ENCODE data around the gene PNMA1. TPM values are rescaled to one million over a fixed set of nuclear protein-coding genes. Genes with fewer than 3 reads are reported as not detected.
"Not testable (repeated sequence)": the region's sequence is repeated elsewhere in the genome, so short reads cannot be mapped to it uniquely, and the experiment has no call there.

PNMA1 gene
- total RNA-seq, 1 experiment from 2014 or later = 24.6 TPM

- TF ChIP-seq ZNF274 (IDR thresholded peaks at IDR 0.05; ENCODE audit: low read depth, low read length) (no peak), EZH2phosphoT487 (IDR thresholded peaks at IDR 0.05; ENCODE audit: borderline replicate concordance) (no peak), CBX3 (IDR thresholded peaks at IDR 0.05; ENCODE audit: low read depth) (no peak), ATF3 (IDR thresholded peaks at IDR 0.05) (no peak), SRF (IDR thresholded peaks at IDR 0.05; ENCODE audit: low read depth) (no peak)
These were observed 3.4 kb downstream of the PNMA1 start (continued) for GRCh38 chr14:73710737-73711136.

GRCh38 chr14:73709904-73710469 is 4.2 kb downstream of the PNMA1 start:
- RAD21 ChIA-PET (ENCODE audit: low non-redundant PET in 1 of 2, low total read pairs in 2 of 2, uncharacterized antibody in 2 of 2, unreplicated experiment in 2 of 2) = no interaction called here
- CTCF ChIA-PET = no interaction called here
- Histone ChIP-seq H3K36me3 (ENCODE audit: control insufficient read depth in 1 of 2, insufficient read depth in 2 of 2, low read length in 2 of 2) (no peaks in the 10 kb centered on the region), H3K4me2 (ENCODE audit: low read length) (no peak overlapping the region), H3K27ac (ENCODE audit: low read depth, low read length) (no peak overlapping the region), H3K79me2 (ENCODE audit: insufficient read depth, low read length) (peaks cover 14% of the 10 kb centered on the region), H3K27me3 (ENCODE audit: insufficient read depth, low read length) (no peaks in the 10 kb centered on the region), H3K9me2 (ENCODE audit: insufficient read depth) (no peaks in the 10 kb centered on the region), H3K4me1 (ENCODE audit: control insufficient read depth in 1 of 2, insufficient read depth in 2 of 2, low read length in 2 of 2) (peaks cover 17 to 24% of the 10 kb centered on the region in 2 experiments), H3K9ac (ENCODE audit: low read length) (no peak overlapping the region), H3K4me3 (replicated peaks in 1 of 2; ENCODE audit: low read depth in 1 of 2, low read length in 2 of 2) (no peak overlapping the region), H4K20me1 (ENCODE audit: insufficient read depth) (no peaks in the 10 kb centered on the region), H2AFZ (ENCODE audit: low read depth, low read length, poor library complexity, severe bottlenecking) (no peak overlapping the region), H3K9me3 (ENCODE audit: control insufficient read depth in 1 of 2, insufficient read depth in 1 of 2, low read depth in 1 of 2, low read length in 2 of 2) (no peaks in the 10 kb centered on the region)
- ATAC-seq (no peak), DNase-seq (ENCODE audit: low read depth, low spot score) (no peak)
- intact Hi-C loops (cut with micrococcal nuclease) = no loop called here
- TF ChIP-seq EZH2phosphoT487 (IDR thresholded peaks at IDR 0.05; ENCODE audit: borderline replicate concordance) (no peak), SP1 (IDR thresholded peaks at IDR 0.05; ENCODE audit: low read depth) (no peak), POLR2AphosphoS5 (IDR thresholded peaks at IDR 0.05; ENCODE audit: low read depth, low read length) (no peak), YY1 (IDR thresholded peaks at IDR 0.05; ENCODE audit: extremely low read depth, insufficient replicate concordance, low read depth, low read length) (no peak)
- no TSS peak for BruUV-seq (replicated peaks)
- POLR2A ChIA-PET = no interaction called here

- intact Hi-C loops (cut with micrococcal nuclease); H3K9ac ChIP-seq (ENCODE audit: low read length); BruUV-seq (replicated peaks); H3K27me3 ChIP-seq (ENCODE audit: insufficient read depth, low read length); H3K4me3 ChIP-seq (replicated peaks in 1 of 2; ENCODE audit: low read depth in 1 of 2, low read length in 2 of 2); POLR2A ChIA-PET; RAD21 ChIA-PET (ENCODE audit: low non-redundant PET in 1 of 2, low total read pairs in 2 of 2, uncharacterized antibody in 2 of 2, unreplicated experiment in 2 of 2); H3K4me1 ChIP-seq (ENCODE audit: control insufficient read depth in 1 of 2, insufficient read depth in 2 of 2, low read length in 2 of 2); H3K27ac ChIP-seq (ENCODE audit: low read depth, low read length); DNase-seq (ENCODE audit: low read depth, low spot score); H2AFZ ChIP-seq (ENCODE audit: low read depth, low read length, poor library complexity, severe bottlenecking); H3K9me3 ChIP-seq (ENCODE audit: control insufficient read depth in 1 of 2, insufficient read depth in 1 of 2, low read depth in 1 of 2, low read length in 2 of 2); H4K20me1 ChIP-seq (ENCODE audit: insufficient read depth); H3K4me2 ChIP-seq (ENCODE audit: low read length); ATAC-seq; CTCF ChIA-PET; H3K9me2 ChIP-seq (ENCODE audit: insufficient read depth); H3K36me3 ChIP-seq (ENCODE audit: control insufficient read depth in 1 of 2, insufficient read depth in 2 of 2, low read length in 2 of 2); H3K79me2 ChIP-seq (ENCODE audit: insufficient read depth, low read length): not testable (repeated sequence)
These were observed 6.1 kb downstream of the PNMA1 start for GRCh38 chr14:73708076-73708475.

All from HCT116 (cell line).